ENCODE measurements around the gene PLEKHG4B.
A peak's percentile ranks its signal among the peaks of the same experiment; 100 is the strongest.
"Not testable (repeated sequence)": the region's sequence is repeated elsewhere in the genome, so short reads cannot be mapped to it uniquely, and the experiment has no call there.

PLEKHG4B gene

GRCh38 chr5:208449-209114 lies 116.6 kb downstream of the PLEKHG4B start:
- H3K4me3 ChIP-seq (ENCODE audit: low read depth, low read length), result no peak overlapping the region
- no peak for TF ChIP-seq CTCF (IDR thresholded peaks at IDR 0.05; ENCODE audit: control insufficient read depth, extremely low read depth, insufficient read depth)
- no peak for DNase-seq (ENCODE audit: low read depth)

GRCh38 chr5:213803-214395 lies 121.9 kb downstream of the PLEKHG4B start:
- no peak for TF ChIP-seq CTCF (IDR thresholded peaks at IDR 0.05; ENCODE audit: control insufficient read depth, extremely low read depth, insufficient read depth)
- no peak overlapping the region for H3K4me3 ChIP-seq (ENCODE audit: low read depth, low read length)
- DNase-seq (ENCODE audit: low read depth), result no peak

- H3K4me3 ChIP-seq (ENCODE audit: low read depth, low read length); DNase-seq (ENCODE audit: low read depth): not testable (repeated sequence)
Measured at GRCh38 chr5:215256-215655, 123.3 kb downstream of the PLEKHG4B start.

- DNase-seq (ENCODE audit: low read depth); H3K4me3 ChIP-seq (ENCODE audit: low read depth, low read length): not testable (repeated sequence)
Measured at GRCh38 chr5:216076-216475, 124.1 kb downstream of the PLEKHG4B start.

- H3K4me3 ChIP-seq (ENCODE audit: low read depth, low read length), result peak within 1 kb of the TSS; percentile 97
- DNase-seq (ENCODE audit: low read depth), result peak; percentile 47
- peak; percentile 29; the same call in 1 of the 2 replicates for TF ChIP-seq CTCF (IDR thresholded peaks at IDR 0.05; ENCODE audit: control insufficient read depth, extremely low read depth, insufficient read depth)
Measured at GRCh38 chr5:217494-218456, 125.8 kb downstream of the PLEKHG4B start, which contains the start of the genes CCDC127 and SDHA. CCDC127 (minus strand) TSS chr5:218153; CDS start chr5:216849, 1,304 bp downstream. SDHA (plus strand) TSS chr5:218320; CDS start chr5:218356, 36 bp downstream.

- DNase-seq (ENCODE audit: low read depth), result no peak
- peak overlapping the region; percentile 97 for H3K4me3 ChIP-seq (ENCODE audit: low read depth, low read length)
- TF ChIP-seq CTCF (IDR thresholded peaks at IDR 0.05; ENCODE audit: control insufficient read depth, extremely low read depth, insufficient read depth), result no peak
Measured at GRCh38 chr5:218457-219291, 126.7 kb downstream of the PLEKHG4B start.

GRCh38 chr5:219460-219863 lies 127.5 kb downstream of the PLEKHG4B start:
- peak overlapping the region; percentile 97 for H3K4me3 ChIP-seq (ENCODE audit: low read depth, low read length)
- TF ChIP-seq CTCF (IDR thresholded peaks at IDR 0.05; ENCODE audit: control insufficient read depth, extremely low read depth, insufficient read depth), result no peak
- no peak for DNase-seq (ENCODE audit: low read depth)
